ENCODE measurements around the gene CPNE5. TPM values are rescaled to one million over a fixed set of nuclear protein-coding genes. Genes with fewer than 3 reads are reported as not detected.

CPNE5 gene
- total RNA-seq, 1 donor from 2014 or later = 1.3 TPM

- intact Hi-C loops (cut with DNase I) = no loop called here
- no peak for DNase-seq (ENCODE audit: low spot score in 2 of 2)
- H3K36me3 ChIP-seq = no peaks in the 10 kb centered on the region
- H3K27me3 ChIP-seq = no peaks in the 10 kb centered on the region
- H3K27ac ChIP-seq = no peak overlapping the region
- H3K9me3 ChIP-seq = no peaks in the 10 kb centered on the region
- TF ChIP-seq CTCF (IDR thresholded peaks at IDR 0.05) = no peak
- no peak overlapping the region for H3K4me3 ChIP-seq
- H3K4me1 ChIP-seq = no peaks in the 10 kb centered on the region
Measured at GRCh38 chr6:36807750-36808149, 31.5 kb downstream of the CPNE5 start.

GRCh38 chr6:36807143-36807542 lies 32.1 kb downstream of the CPNE5 start:
- Histone ChIP-seq H3K27ac (no peak overlapping the region), H3K4me1 (no peaks in the 10 kb centered on the region), H3K27me3 (no peaks in the 10 kb centered on the region), H3K4me3 (no peak overlapping the region), H3K9me3 (no peaks in the 10 kb centered on the region), H3K36me3 (no peaks in the 10 kb centered on the region)
- TF ChIP-seq CTCF (IDR thresholded peaks at IDR 0.05) = no peak
- DNase-seq (ENCODE audit: low spot score in 2 of 2) = no peak
- intact Hi-C loops (cut with DNase I) = no loop called here

GRCh38 chr6:36805917-36806316 lies 33.3 kb downstream of the CPNE5 start:
- Histone ChIP-seq H3K27ac (no peak overlapping the region), H3K36me3 (no peaks in the 10 kb centered on the region), H3K27me3 (no peaks in the 10 kb centered on the region), H3K4me3 (no peak overlapping the region), H3K9me3 (no peaks in the 10 kb centered on the region), H3K4me1 (no peaks in the 10 kb centered on the region)
- intact Hi-C loops (cut with DNase I) = no loop called here
- no peak for TF ChIP-seq CTCF (IDR thresholded peaks at IDR 0.05)
- DNase-seq (ENCODE audit: low spot score in 2 of 2) = no peak

GRCh38 chr6:36805096-36805797 lies 34.0 kb downstream of the CPNE5 start:
- no peaks in the 10 kb centered on the region for H3K9me3 ChIP-seq
- H3K4me3 ChIP-seq = no peak overlapping the region
- no peak for TF ChIP-seq CTCF (IDR thresholded peaks at IDR 0.05)
- H3K36me3 ChIP-seq = no peaks in the 10 kb centered on the region
- no peak for DNase-seq (ENCODE audit: low spot score in 2 of 2)
- no peaks in the 10 kb centered on the region for H3K4me1 ChIP-seq
- H3K27me3 ChIP-seq = no peaks in the 10 kb centered on the region
- no peak overlapping the region for H3K27ac ChIP-seq
- intact Hi-C loops (cut with DNase I) = no loop called here

GRCh38 chr6:36804563-36804962 lies 34.7 kb downstream of the CPNE5 start:
- TF ChIP-seq CTCF (IDR thresholded peaks at IDR 0.05) = no peak
- no peak overlapping the region for H3K27ac ChIP-seq
- no peaks in the 10 kb centered on the region for H3K36me3 ChIP-seq
- no peaks in the 10 kb centered on the region for H3K9me3 ChIP-seq
- intact Hi-C loops (cut with DNase I) = no loop called here
- H3K4me3 ChIP-seq = no peak overlapping the region
- no peaks in the 10 kb centered on the region for H3K27me3 ChIP-seq
- no peaks in the 10 kb centered on the region for H3K4me1 ChIP-seq
- DNase-seq (ENCODE audit: low spot score in 2 of 2) = no peak

- no peaks in the 10 kb centered on the region for H3K9me3 ChIP-seq
- no peaks in the 10 kb centered on the region for H3K4me1 ChIP-seq
- no peak overlapping the region for H3K4me3 ChIP-seq
- H3K27ac ChIP-seq = no peak overlapping the region
- H3K36me3 ChIP-seq = no peaks in the 10 kb centered on the region
- no peak for DNase-seq (ENCODE audit: low spot score in 2 of 2)
- H3K27me3 ChIP-seq = no peaks in the 10 kb centered on the region
- TF ChIP-seq CTCF (IDR thresholded peaks at IDR 0.05) = no peak
- intact Hi-C loops (cut with DNase I) = no loop called here
Measured at GRCh38 chr6:36803908-36804307, 35.3 kb downstream of the CPNE5 start.

Measured in ascending aorta (tissue), 2 donors.